H1 (cell line): ENCODE results near the gene GLYR1. TPM values are rescaled to one million over a fixed set of nuclear protein-coding genes. Genes with fewer than 3 reads are reported as not detected.
A peak's percentile ranks its signal among the peaks of the same experiment; 100 is the strongest.

ENCODE experiments used
- CTCF ChIA-PET: fragments of 300-600 bp; sonication (Branson Sonifier 250); formaldehyde crosslinking; loops from one replicate; lab custom pipeline; 2021; ENCODE audit not compliant: partially characterized antibody; lab: Charles Lee
- POLR2A ChIA-PET: fragments of 300-600 bp; sonication (Branson Sonifier 250); formaldehyde crosslinking; loops from one replicate; lab custom pipeline; 2021; ENCODE audit warnings: inconsistent platforms; ENCODE audit not compliant: partially characterized antibody; lab: Charles Lee
- DNase-seq, 2 experiments: peaks; one replicate each; pipeline versions ENCODE4 v3.0.0 to v3.0.0-alpha.2; 2010 to 2022; ENCODE audit warnings: low spot score in 2 of 2, low read depth in 1 of 2, mixed read lengths in 1 of 2
- FAIRE-seq: peaks from 2 replicates; lab custom pipeline; 2011; peaks lifted over from hg19 to GRCh38; lab: Jason Lieb, UNC
- H2AFZ ChIP-seq: 2 replicates; pipeline ENCODE4 v1.8.1; 2012; ENCODE audit warnings: low read length, inconsistent platforms
- H2AK5ac ChIP-seq: 2 replicates; pipeline ENCODE4 v1.6.1; 2013; ENCODE audit warnings: low read depth, low read length
- H2BK120ac ChIP-seq: replicated peaks from 2 replicates; pipeline ENCODE3; 2013; ENCODE audit warnings: low read depth, low read length, inconsistent platforms
- H2BK12ac ChIP-seq: 2 replicates; pipeline ENCODE4 v1.6.1; 2013; ENCODE audit warnings: low read depth, low read length
- H2BK15ac ChIP-seq: 2 replicates; pipeline ENCODE4 v1.6.1; 2013; ENCODE audit warnings: low read length
- H2BK20ac ChIP-seq: 2 replicates; pipeline ENCODE4 v1.6.1; 2013; ENCODE audit warnings: low read length
- H2BK5ac ChIP-seq: 2 replicates; pipeline ENCODE4 v1.6.1; 2013; ENCODE audit warnings: low read depth, low read length
- H3K14ac ChIP-seq: 2 replicates; pipeline ENCODE4 v1.6.1; 2013; ENCODE audit warnings: inconsistent platforms; ENCODE audit not compliant: insufficient read length
- H3K18ac ChIP-seq: 2 replicates; pipeline ENCODE4 v1.6.1; 2013; ENCODE audit warnings: low read length; ENCODE audit errors: extremely low read depth
- H3K23ac ChIP-seq: 2 replicates; pipeline ENCODE4 v1.6.1; 2013; ENCODE audit warnings: inconsistent platforms; ENCODE audit not compliant: insufficient read length
- H3K23me2 ChIP-seq: 2 replicates; pipeline ENCODE4 v1.6.1; 2013; ENCODE audit warnings: low read depth, low read length
- H3K27ac ChIP-seq: 2 replicates; pipeline ENCODE4 v1.6.1; 2011; ENCODE audit warnings: low read depth, low read length, inconsistent platforms
- H3K27me3 ChIP-seq, 4 experiments: replicated peaks in 1 of 4; 1 replicate in 1 of 4; 2 replicates in 3 of 4; pipeline versions ENCODE4 v1.6.1 to v1.8.1; 2011 to 2013; ENCODE audit warnings: low read length in 3 of 4, mild to moderate bottlenecking in 3 of 4, inconsistent platforms in 2 of 4, mixed read lengths in 2 of 4, moderate library complexity in 1 of 4; ENCODE audit not compliant: control insufficient read depth in 3 of 4, insufficient read depth in 3 of 4; ENCODE audit errors: extremely low read depth in 1 of 4
- H3K36me3 ChIP-seq, 4 experiments: 2 replicates each; pipeline versions ENCODE4 v1.6.1 to v1.8.1; 2011 to 2013; ENCODE audit warnings: mild to moderate bottlenecking in 4 of 4, low read length in 3 of 4, moderate library complexity in 2 of 4, control low read depth in 1 of 4, inconsistent platforms in 1 of 4; ENCODE audit not compliant: insufficient read depth in 4 of 4, control insufficient read depth in 2 of 4
- H3K4ac ChIP-seq: replicated peaks from 2 replicates; pipeline ENCODE3; 2013; ENCODE audit warnings: low read length, low read depth, mixed read lengths, inconsistent platforms; ENCODE audit not compliant: insufficient read length
- H3K4me1 ChIP-seq, 4 experiments: replicated peaks in 1 of 4; 1 replicate in 1 of 4; 2 replicates in 3 of 4; pipeline versions ENCODE4 v1.6.1 to v1.8.1; 2011 to 2013; ENCODE audit warnings: low read length in 3 of 4, inconsistent platforms in 2 of 4, mixed read lengths in 1 of 4; ENCODE audit not compliant: insufficient read depth in 4 of 4, control insufficient read depth in 3 of 4
- H3K4me2 ChIP-seq, 2 experiments: 2 replicates each; pipeline versions ENCODE4 v1.6.1 to v1.8.1; 2011 to 2013; ENCODE audit warnings: low read depth in 2 of 2, low read length in 2 of 2, control low read depth in 1 of 2, inconsistent platforms in 1 of 2, mild to moderate bottlenecking in 1 of 2; ENCODE audit not compliant: insufficient read depth in 1 of 2
- H3K4me3 ChIP-seq, 4 experiments: fragments of 200-600, 300-600 bp in 1 of 4; sonication (generic), shearing (Covaris generic), sonication (Bioruptor Twin) in 1 of 4; 2 replicates each; pipeline versions ENCODE4 v1.5.1 to v1.8.1; 2011 to 2016; ENCODE audit warnings: low read length in 4 of 4, low read depth in 3 of 4, control low read depth in 2 of 4, inconsistent platforms in 2 of 4, mild to moderate bottlenecking in 2 of 4, mixed read lengths in 1 of 4, moderate library complexity in 1 of 4; ENCODE audit not compliant: insufficient read depth in 2 of 4; ENCODE audit errors: extremely low read depth in 1 of 4
- H3K56ac ChIP-seq: replicated peaks from 2 replicates; pipeline ENCODE3; 2013; ENCODE audit warnings: low read depth, mild to moderate bottlenecking, mixed read lengths, low read length, inconsistent platforms; ENCODE audit not compliant: insufficient read length
- H3K79me1 ChIP-seq: 2 replicates; pipeline ENCODE4 v1.6.1; 2013; ENCODE audit warnings: low read depth, low read length, control low read depth
- H3K79me2 ChIP-seq, 2 experiments: 2 replicates each; pipeline versions ENCODE4 v1.6.1 to v1.8.1; 2012 to 2013; ENCODE audit warnings: low read length in 2 of 2, mild to moderate bottlenecking in 2 of 2, inconsistent platforms in 1 of 2; ENCODE audit not compliant: insufficient read depth in 2 of 2, control insufficient read depth in 1 of 2
- H3K9ac ChIP-seq, 4 experiments: replicated peaks in 1 of 4; 1 replicate in 1 of 4; 2 replicates in 3 of 4; pipeline versions ENCODE4 v1.6.1 to v1.8.1; 2011 to 2013; ENCODE audit warnings: low read depth in 3 of 4, low read length in 3 of 4, control low read depth in 2 of 4, mild to moderate bottlenecking in 2 of 4, moderate library complexity in 2 of 4, inconsistent platforms in 1 of 4; ENCODE audit errors: extremely low read depth in 1 of 4
- H3K9me3 ChIP-seq, 2 experiments: 2 replicates each; pipeline versions ENCODE4 v1.6.1 to v1.8.1; 2012 to 2013; ENCODE audit warnings: mild to moderate bottlenecking in 2 of 2, moderate library complexity in 2 of 2, control low read depth in 1 of 2, inconsistent platforms in 1 of 2, low read depth in 1 of 2, low read length in 1 of 2, mixed read lengths in 1 of 2; ENCODE audit not compliant: insufficient read depth in 2 of 2
- H4K20me1 ChIP-seq, 2 experiments: replicated peaks in 1 of 2; 2 replicates each; pipeline versions ENCODE3 to v1.8.1; 2011 to 2013; ENCODE audit warnings: inconsistent platforms in 2 of 2, low read length in 2 of 2, mild to moderate bottlenecking in 1 of 2; ENCODE audit not compliant: insufficient read depth in 2 of 2, control insufficient read depth in 1 of 2
- H4K5ac ChIP-seq: 2 replicates; pipeline ENCODE4 v1.6.1; 2013; ENCODE audit warnings: low read length, low read depth, mixed read lengths, inconsistent platforms; ENCODE audit not compliant: insufficient read length
- H4K8ac ChIP-seq: 2 replicates; pipeline ENCODE4 v1.8.0; 2013; ENCODE audit warnings: mild to moderate bottlenecking, moderate library complexity, low read length, inconsistent platforms; ENCODE audit not compliant: insufficient read depth; ENCODE audit errors: extremely low read depth
- H4K91ac ChIP-seq: replicated peaks from 2 replicates; pipeline ENCODE3; 2013; ENCODE audit warnings: low read length, mixed read lengths, inconsistent platforms; ENCODE audit not compliant: insufficient read length
- ASH2L ChIP-seq: fragments of 200-600, 300-600 bp; sonication (generic); IDR thresholded peaks from one replicate; pipeline ENCODE4 v1.7.1; 2017; ENCODE audit warnings: low read length
- EGR1 ChIP-seq: IDR thresholded peaks from 2 replicates; pipeline ENCODE4 v1.6.1; 2011; ENCODE audit warnings: low read depth, low read length, borderline replicate concordance
- GABPA ChIP-seq: IDR thresholded peaks from 2 replicates; pipeline ENCODE4 v1.6.1; 2011; ENCODE audit warnings: mild to moderate bottlenecking, low read length, moderate library complexity, borderline replicate concordance; ENCODE audit not compliant: insufficient read depth
- NRF1 ChIP-seq: IDR thresholded peaks from 2 replicates; pipeline ENCODE4 v1.6.1; 2011; ENCODE audit warnings: mild to moderate bottlenecking, low read depth, low read length, improper control_type of control experiment
- POLR2AphosphoS5 ChIP-seq: IDR thresholded peaks from 2 replicates; pipeline ENCODE4 v1.6.1; 2011; ENCODE audit warnings: low read depth, low read length
- RAD21 ChIP-seq, 2 experiments: IDR thresholded peaks in 1 of 2; conservative IDR thresholded peaks in 1 of 2; 2 replicates each; pipeline ENCODE4 v1.6.1; 2011; ENCODE audit warnings: low read depth in 2 of 2, low read length in 2 of 2, improper control_type of control experiment in 1 of 2, inconsistent platforms in 1 of 2, mild to moderate bottlenecking in 1 of 2, moderate library complexity in 1 of 2
- RFX5 ChIP-seq: IDR thresholded peaks from 2 replicates; pipeline ENCODE4 v1.6.1; 2011; ENCODE audit warnings: low read depth, low read length, improper control_type of control experiment, borderline replicate concordance
- RXRA ChIP-seq: IDR thresholded peaks from 2 replicates; pipeline ENCODE4 v1.6.1; 2011; ENCODE audit warnings: low read depth, mild to moderate bottlenecking, low read length, moderate library complexity; ENCODE audit not compliant: insufficient read depth
- WGBS, 2 experiments: shearing (Covaris generic) in 1 of 2; methylation state at CpG; one replicate each; pipeline versions ENCODE4 v1.1.6 to v1.1.7; 2013 to 2015; ENCODE audit warnings: low lambda C conversion rate in 2 of 2, mixed read lengths in 2 of 2, inconsistent platforms in 1 of 2, low coverage in 1 of 2, missing lambda C conversion rate in 1 of 2; ENCODE audit not compliant: insufficient replicate concordance in 2 of 2, insufficient coverage in 1 of 2, insufficient read length in 1 of 2; ENCODE audit errors: extremely low coverage in 1 of 2, missing lambda C conversion rate in 1 of 2; 5-methylcytosine and 5-hydroxymethylcytosine counted together
- polyA plus RNA-seq, 7 experiments: library from polyadenylated mRNA; depleted of rRNA in 3 of 7; stranded (reverse) in 5 of 7; unstranded in 2 of 7; fragments of >200 nt in 5 of 7; fragments of 200-250 nt in 2 of 7; gene quantifications; 1 replicate in 5 of 7; 2 replicates in 1 of 7; 4 replicates in 1 of 7; pipeline versions ENCODE4 v1.2.1 to v1.2.3, GENCODE V29; 2011 to 2013; ENCODE audit warnings: missing spikeins in 2 of 7, mixed read lengths in 2 of 7
- total RNA-seq: library from RNA; stranded (reverse); fragmentation: NEBNext Ultra II Directional; extraction: Animal tissue kit (Norgen Biotek cat#: 25700); gene quantifications from 2 replicates; pipeline ENCODE4 v1.2.1, GENCODE V29; 2021
- TF ChIP-seq, protein P1 (sequence below): IDR thresholded peaks from 2 replicates; pipeline ENCODE4 v1.6.1; 2011; ENCODE audit warnings: low read depth, mild to moderate bottlenecking, low read length; ENCODE audit not compliant: insufficient read depth

Gene GLYR1
- total and polyA plus RNA-seq, 2 of the 8 experiments (the other 6 are each of a cell fraction or from before 2014, with no cell fraction given): 50.2 to 115 TPM

DNA sequence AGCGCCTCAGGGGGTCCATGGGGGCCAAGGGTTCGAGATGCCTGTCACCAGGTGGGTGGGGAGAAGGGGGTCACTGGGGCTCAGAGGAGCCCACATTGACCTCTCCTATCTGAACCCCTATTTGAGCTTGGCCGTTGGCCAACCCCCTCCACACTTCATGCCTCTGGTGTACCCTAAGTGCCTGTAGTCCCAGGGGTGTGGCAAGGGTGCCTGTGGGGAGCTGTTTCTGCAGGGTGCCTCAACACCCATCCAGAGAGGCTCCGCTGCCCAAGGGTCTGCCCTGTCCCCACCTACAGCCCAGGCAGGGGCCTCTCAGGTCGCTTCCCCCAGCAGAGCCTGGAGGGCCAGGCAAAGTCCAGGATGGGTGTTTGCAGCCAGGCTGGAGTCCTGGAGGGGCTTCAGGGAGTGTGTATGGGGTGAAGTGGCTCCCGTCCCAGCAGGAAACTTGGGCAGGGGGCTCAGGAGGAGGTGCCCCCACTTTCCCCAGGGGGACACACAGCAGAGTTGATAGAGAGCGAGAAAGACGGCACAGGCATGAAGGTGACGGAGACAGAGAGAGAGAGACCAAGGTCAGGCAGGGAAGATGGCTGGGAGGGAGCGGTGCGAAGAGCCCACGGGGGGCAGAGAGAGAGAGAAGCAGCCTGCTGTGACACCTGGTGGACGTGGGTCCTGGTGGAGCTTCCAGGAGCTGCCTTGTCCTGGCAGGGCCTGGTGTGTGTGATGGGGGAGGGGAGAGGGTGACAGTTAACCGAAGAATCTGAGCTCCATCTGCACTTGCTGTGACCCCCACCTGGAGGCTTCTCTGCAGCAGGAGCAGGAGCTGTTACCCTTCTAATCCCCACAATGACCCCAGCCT, 59.2 kb downstream of the GLYR1 start, which contains the start of gene SEPTIN12:
SEPTIN12 (minus strand) TSS at position 719 of the 856 bp plus-strand sequence; CDS start at position 19, 700 bp downstream.
- H3K4me1 ChIP-seq: peaks cover 0 to 13% (median 4%) of the 10 kb centered on the region in 4 experiments; a peak in 5 of 7 replicates
- CTCF ChIA-PET: interaction anchor here (0.5 to 1.2 kb wide), 6 partner anchors 8 to 105 kb away, joined by 3 to 4 read pairs (median 3); no protein-coding TSS in a partner anchor
- peak within 1 kb of the TSS; percentile 53; the same call in 1 of the 2 replicates for H4K8ac ChIP-seq
- no peaks in the 10 kb centered on the region for H4K20me1 ChIP-seq
- FAIRE-seq (no peak), DNase-seq (no peak)
- H2AK5ac ChIP-seq: 0 out of 2 replicates have a peak within 1 kb of the TSS, but pooled peaks have one; percentile 24
- no peak within 1 kb of the TSS for H3K56ac ChIP-seq
- H3K9me3 ChIP-seq: no peaks in the 10 kb centered on the region
- H3K27me3 ChIP-seq: no peaks in the 10 kb centered on the region; a peak in 1 of 7 replicates
- H3K9ac ChIP-seq: no peak within 1 kb of the TSS; a peak in 1 of 7 replicates
- peak within 1 kb of the TSS; percentile 18 for H4K5ac ChIP-seq
- H3K23me2 ChIP-seq: no peaks in the 10 kb centered on the region
- peak within 1 kb of the TSS; percentile 95; the same call in 1 of the 2 replicates for H2BK12ac ChIP-seq
- H2BK5ac ChIP-seq: peak within 1 kb of the TSS; percentile 35; the same call in 1 of the 2 replicates
- POLR2A ChIA-PET: interaction anchor here (0.6 to 1.7 kb wide), 6 partner anchors 11 to 93 kb away, joined by 3 to 5 read pairs (median 4); partner anchors contain the start of gene ROGDI
- peak within 1 kb of the TSS; percentile 57; the same call in 1 of the 2 replicates for H3K18ac ChIP-seq
- no peak within 1 kb of the TSS for H3K27ac ChIP-seq
- peak within 1 kb of the TSS; percentile 80; the same call in 1 of the 2 replicates for H2BK20ac ChIP-seq
- H4K91ac ChIP-seq: peak within 1 kb of the TSS; percentile 58
- H3K4me3 ChIP-seq: no peak within 1 kb of the TSS
- H2BK15ac ChIP-seq: no peak within 1 kb of the TSS
- no peak within 1 kb of the TSS for H3K4ac ChIP-seq
- H3K23ac ChIP-seq: no peak within 1 kb of the TSS
- H3K14ac ChIP-seq: no peak within 1 kb of the TSS
- WGBS, 2 experiments: 72% methylated on average over 12 of the region's 14 CpGs; no CpG with 5 or more reads in 1 of the 2 experiments
- no peaks in the 10 kb centered on the region for H3K79me1 ChIP-seq
- H3K4me2 ChIP-seq: no peak within 1 kb of the TSS
- no peaks in the 10 kb centered on the region for H3K79me2 ChIP-seq
- H2AFZ ChIP-seq: peak within 1 kb of the TSS; percentile 92
- H3K36me3 ChIP-seq: no peaks in the 10 kb centered on the region
- H2BK120ac ChIP-seq: no peak within 1 kb of the TSS
- TF ChIP-seq, protein P1, sequence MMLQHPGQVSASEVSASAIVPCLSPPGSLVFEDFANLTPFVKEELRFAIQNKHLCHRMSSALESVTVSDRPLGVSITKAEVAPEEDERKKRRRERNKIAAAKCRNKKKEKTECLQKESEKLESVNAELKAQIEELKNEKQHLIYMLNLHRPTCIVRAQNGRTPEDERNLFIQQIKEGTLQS: no peak
- TF ChIP-seq GABPA (0 out of 2 replicates have a peak, but pooled peaks have one; percentile 19), POLR2AphosphoS5 (no peak), RAD21 (IDR thresholded peaks at IDR 0.05 in 1 of 2, conservative IDR thresholded peaks at IDR 0.05 in 1 of 2; ENCODE audit: low read depth in 2 of 2, low read length in 2 of 2) (peak in 1 of 2 experiments; percentile 11; a peak in 2 of 4 replicates), ASH2L (no peak), NRF1 (no peak), RFX5 (no peak), EGR1 (no peak), RXRA (no peak)
